Upper lobe of left lung (tissue), 4 donors: Measurements from ENCODE around the gene CHORDC1.

Experiments
- CTCF ChIP-seq, 6 experiments: fragments of 450-650 bp in 4 of 6; fragments of 200-600 bp in 2 of 6; sonication (generic) in 2 of 6; IDR thresholded peaks; one replicate each; pipeline ENCODE4 v1.5.1; 2016 to 2019; ENCODE audit warnings: antibody characterized with exemption in 6 of 6
- POLR2AphosphoS5 ChIP-seq, 2 donors: sonication (generic); formaldehyde crosslinking; IDR thresholded peaks; one replicate each; pipeline ENCODE4 v1.5.1; 2017; ENCODE audit warnings: antibody characterized with exemption in 2 of 2

GRCh38 chr11:90176069-90176468 lies 46.8 kb downstream of the CHORDC1 start:
- TF ChIP-seq POLR2AphosphoS5 (IDR thresholded peaks at IDR 0.05) (no peak), CTCF (IDR thresholded peaks at IDR 0.05) (no peak)
